GM12875 (cell line): ENCODE results near the gene ANG.

Experiments
- H3K4me3 ChIP-seq: one replicate; pipeline ENCODE4 v1.5.1; 2011; ENCODE audit warnings: low read depth, low read length, control low read depth
- TF ChIP-seq, protein P1 (sequence below): IDR thresholded peaks from 2 replicates; pipeline ENCODE4 v1.5.1; 2011; ENCODE audit warnings: low read depth, mild to moderate bottlenecking, control low read depth, inconsistent platforms, low read length, moderate library complexity, borderline replicate concordance; ENCODE audit not compliant: insufficient read depth

The ANG gene

DNA sequence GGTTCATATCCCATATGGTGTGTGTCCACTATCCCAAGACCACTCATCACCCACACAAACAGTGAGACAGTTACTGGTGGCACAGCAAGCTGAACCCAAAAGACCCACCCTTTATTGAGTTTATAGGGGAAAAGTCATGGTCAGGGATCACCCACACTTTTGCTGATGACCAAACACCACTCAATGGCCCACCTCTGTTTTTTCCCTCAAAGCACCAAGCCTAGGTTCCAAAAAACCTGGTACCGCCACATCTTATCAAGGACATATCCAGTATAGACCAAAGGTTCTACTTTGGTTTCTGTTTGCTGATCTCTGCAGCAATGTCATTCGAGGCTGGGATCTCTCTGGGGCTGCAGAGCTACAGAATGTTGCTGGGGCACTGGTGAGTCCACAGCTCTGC is 27.4 kb upstream of the ANG start:
- H3K4me3 ChIP-seq, result no peak overlapping the region

DNA sequence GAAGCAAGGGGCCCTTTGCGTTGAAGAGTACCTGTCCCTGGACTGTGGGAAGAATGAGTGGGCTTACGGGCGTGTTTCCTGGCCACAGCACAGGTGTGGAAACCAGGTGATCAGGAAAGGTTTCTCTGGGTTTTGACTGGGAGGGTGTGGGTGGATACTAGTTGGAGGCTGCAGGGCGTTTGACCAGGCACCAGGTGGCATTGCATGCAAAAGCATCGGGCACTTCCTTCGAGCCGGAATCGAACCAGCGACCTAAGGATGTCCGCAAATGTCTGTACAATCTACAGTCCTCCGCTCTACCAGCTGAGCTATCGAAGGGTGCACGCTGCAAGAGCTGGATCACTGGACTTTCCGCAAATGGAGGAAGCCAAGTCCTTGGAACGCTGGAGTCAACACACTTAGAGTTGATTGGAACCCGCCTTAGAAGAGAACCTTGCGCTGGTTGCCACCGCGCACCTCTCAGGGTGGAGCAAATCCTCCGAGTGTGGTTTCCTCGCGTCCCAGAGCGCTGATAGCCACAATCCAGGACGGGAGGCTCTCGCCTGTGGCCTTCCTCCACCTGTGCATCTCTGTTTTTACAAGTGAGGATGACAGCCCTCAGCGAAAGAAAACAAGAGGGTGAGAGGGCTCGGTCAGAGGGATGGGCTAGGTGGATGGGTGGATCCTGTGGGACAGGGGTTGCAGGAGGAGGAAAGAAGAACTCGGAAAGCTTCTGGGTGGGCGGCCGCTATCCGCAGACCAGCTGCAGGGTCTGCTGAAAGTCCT is 25.4 kb upstream of the ANG start:
- peak overlapping the region; percentile 44 for H3K4me3 ChIP-seq
- TF ChIP-seq, protein P1, sequence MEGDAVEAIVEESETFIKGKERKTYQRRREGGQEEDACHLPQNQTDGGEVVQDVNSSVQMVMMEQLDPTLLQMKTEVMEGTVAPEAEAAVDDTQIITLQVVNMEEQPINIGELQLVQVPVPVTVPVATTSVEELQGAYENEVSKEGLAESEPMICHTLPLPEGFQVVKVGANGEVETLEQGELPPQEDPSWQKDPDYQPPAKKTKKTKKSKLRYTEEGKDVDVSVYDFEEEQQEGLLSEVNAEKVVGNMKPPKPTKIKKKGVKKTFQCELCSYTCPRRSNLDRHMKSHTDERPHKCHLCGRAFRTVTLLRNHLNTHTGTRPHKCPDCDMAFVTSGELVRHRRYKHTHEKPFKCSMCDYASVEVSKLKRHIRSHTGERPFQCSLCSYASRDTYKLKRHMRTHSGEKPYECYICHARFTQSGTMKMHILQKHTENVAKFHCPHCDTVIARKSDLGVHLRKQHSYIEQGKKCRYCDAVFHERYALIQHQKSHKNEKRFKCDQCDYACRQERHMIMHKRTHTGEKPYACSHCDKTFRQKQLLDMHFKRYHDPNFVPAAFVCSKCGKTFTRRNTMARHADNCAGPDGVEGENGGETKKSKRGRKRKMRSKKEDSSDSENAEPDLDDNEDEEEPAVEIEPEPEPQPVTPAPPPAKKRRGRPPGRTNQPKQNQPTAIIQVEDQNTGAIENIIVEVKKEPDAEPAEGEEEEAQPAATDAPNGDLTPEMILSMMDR, result peak; percentile 80

More for the DNA sequence above, 27.4 kb upstream of the ANG start:
- TF ChIP-seq, protein P1, result no peak

DNA sequence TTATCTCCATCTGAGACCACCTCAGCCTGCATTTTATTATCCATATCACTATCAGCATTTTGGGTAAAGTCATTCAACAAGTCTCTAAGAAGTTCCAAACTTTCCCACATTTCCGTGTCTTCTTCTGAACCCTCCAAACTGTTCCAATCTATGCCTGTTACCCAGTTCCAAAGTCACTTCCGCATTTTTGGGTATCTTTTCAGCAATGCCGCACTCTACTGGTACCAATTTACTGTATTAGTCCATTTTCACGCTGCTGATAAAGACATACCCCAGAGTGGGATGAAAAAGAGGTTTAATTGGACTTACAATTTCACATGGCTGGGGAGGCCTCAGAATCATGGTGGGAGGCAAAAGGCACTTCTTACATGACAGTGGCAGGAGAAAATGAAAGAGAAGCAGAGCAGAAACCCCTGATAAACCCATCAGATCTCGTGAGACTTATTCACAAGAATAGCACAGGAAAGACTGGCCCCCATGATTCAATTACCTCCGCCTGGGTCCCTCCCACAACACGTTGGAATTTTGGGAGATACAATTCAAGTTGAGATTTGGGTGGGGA is 22.1 kb upstream of the ANG start:
- H3K4me3 ChIP-seq, result peak overlapping the region; percentile 44

DNA sequence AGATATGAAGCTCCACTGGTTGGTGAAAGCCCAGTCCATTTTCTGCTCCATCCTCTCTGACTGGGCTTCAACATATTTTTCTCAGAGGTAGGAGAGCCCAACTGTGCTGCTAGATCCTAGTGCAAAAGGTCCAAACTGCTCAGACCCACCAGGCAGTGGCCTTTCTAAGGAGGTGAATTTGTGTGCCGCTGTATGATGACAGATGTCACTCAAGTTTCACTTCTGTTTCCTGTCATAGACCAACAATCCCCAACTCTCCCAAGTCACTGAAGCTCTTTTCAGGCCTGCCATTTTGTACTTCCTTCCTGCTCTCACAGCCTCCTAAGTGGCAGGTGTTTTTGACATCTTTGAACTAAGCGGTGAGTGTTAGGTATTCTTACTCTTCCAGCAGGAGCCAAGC is 20.6 kb upstream of the ANG start:
- peak overlapping the region; percentile 2 for H3K4me3 ChIP-seq
- TF ChIP-seq, protein P1, result no peak

DNA sequence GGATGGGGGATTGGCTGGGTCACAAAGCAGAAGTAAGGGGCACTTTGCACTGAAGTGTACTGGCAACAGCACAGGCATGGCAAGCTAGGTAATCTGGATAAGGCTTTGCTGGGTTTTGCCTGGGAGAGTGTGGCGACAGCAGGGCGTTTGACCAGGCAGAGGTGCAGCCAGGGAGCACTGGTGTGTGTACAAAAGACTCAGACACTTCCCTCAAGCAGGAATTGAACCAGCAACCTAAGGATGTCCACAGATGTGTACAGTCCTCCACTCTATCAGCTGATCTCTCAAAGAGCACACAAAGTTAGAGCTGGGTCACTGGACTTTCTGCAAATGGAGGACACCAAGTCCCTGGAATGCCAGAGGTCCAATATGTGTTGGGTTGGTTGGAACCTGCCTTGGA is 19.6 kb upstream of the ANG start:
- TF ChIP-seq, protein P1, result no peak
- no peak overlapping the region for H3K4me3 ChIP-seq

DNA sequence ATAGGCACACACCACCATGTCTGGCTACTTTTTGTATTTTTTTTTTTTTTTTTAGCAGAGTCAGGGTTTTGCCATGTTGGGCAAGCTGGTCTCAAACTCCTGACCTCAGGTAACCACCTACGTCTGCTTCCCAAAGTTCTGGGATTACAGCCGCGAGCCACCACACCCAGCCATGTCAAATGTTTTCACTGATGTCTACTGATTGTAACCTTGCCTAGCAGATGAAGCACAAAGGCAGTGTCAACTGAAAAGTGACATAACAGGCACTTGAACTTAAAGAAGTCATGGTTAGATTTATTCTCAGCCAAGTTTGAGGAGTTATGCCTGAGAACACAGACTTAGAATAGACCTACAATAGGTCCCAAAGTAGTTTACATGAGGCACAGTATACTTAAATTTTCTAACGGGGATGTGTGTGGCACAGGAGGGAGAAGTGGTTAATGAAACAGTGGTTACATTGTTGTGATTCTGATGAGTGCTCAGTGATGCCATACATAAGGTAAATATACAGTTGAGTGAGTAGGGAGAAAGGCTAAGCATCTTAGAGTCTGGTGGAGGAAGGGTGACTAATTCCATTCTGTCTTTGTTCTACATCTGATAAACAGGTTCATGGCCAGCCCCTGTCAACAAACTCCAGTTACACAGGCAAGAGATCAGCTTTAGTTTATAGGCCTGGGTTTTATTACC is 16.8 kb upstream of the ANG start:
- no peak overlapping the region for H3K4me3 ChIP-seq
- TF ChIP-seq, protein P1, result no peak

DNA sequence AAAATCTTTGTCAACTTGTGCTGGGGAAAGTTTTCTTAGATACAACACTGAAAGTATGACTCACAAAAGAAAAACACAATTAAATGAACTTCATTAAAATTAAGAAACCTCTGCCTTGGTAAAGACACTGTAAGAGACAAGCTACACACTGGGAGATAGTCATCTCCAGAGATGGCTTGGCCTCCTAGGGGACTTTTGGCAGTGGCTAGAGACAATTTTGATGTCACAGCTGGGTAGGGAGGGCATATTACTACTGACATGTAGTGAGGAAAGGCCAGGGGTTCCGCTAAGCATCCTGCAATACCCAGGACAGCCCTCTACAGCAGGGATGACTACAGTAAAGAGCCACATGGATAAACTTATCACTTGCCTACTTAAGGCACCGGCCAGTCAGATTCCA is 12.9 kb upstream of the ANG start:
- no peak overlapping the region for H3K4me3 ChIP-seq

More for the DNA sequence above, 12.9 kb upstream of the ANG start:
- TF ChIP-seq, protein P1, result no peak
